HG03442 (cell line): ENCODE measurements around the gene PKP2.
A peak's percentile ranks its signal among the peaks of the same experiment; 100 is the strongest.

ENCODE experiments used
- ATAC-seq: cut with Tn5 transposase; IDR thresholded peaks from one replicate; pipeline ENCODE4 v1.9.1; 2021; ENCODE audit warnings: mild to moderate bottlenecking, moderate library complexity; ENCODE audit not compliant: unreplicated experiment

Gene PKP2

GRCh38 chr12:32896432-32897280 is at the start of gene PKP2:
Gene PKP2, minus strand, starts transcription at chr12:32896777. Its CDS starts 46 bp downstream, at chr12:32896731.
- peak; percentile 58 for ATAC-seq

- ATAC-seq: no peak
Observed at GRCh38 chr12:32944195-32944594, 47.6 kb upstream of the PKP2 start.

DNA sequence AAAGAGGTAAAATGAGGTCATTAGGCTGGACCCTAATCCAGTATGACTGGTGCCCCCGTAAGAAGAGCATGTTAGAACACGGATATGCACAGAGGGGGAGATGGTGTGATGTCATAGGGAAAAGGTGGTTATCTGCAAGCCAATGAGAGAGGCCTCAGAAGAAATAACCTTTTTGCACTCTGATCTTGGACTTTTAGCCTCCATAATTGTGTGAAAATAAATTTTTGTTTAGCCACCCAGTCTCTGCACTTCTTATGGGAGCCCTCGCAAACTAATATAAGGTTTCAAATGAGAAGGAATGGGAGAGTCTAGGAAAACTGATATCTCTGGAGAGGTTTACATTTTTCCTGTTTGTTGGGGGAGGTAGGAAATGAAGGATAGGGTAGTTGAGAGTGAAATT is 43.2 kb upstream of the PKP2 start:
- no peak for ATAC-seq

DNA sequence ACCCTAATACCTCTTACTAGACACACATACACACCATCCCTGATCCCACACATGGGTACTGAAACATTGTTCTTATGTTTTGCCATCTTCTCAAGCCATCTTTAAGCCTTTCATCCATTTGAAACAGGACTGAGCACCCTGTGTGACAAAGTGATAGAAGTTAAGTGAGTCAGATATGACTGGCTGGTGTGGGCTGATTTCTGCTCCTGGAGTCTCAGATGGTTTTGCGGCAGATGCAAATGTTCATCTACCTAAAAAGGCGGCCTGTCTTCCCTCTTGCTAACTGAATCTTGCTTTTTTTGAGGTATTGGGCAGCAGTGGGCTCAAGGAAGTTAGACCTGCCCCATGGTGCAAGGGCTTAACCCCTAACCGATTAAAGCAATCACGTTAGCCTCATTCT is 30.4 kb upstream of the PKP2 start:
- no peak for ATAC-seq

- ATAC-seq: no peak
Observed at GRCh38 chr12:32926356-32926755, 29.8 kb upstream of the PKP2 start.

GRCh38 chr12:32922546-32923297 is 26.1 kb upstream of the PKP2 start:
- no peak for ATAC-seq

DNA sequence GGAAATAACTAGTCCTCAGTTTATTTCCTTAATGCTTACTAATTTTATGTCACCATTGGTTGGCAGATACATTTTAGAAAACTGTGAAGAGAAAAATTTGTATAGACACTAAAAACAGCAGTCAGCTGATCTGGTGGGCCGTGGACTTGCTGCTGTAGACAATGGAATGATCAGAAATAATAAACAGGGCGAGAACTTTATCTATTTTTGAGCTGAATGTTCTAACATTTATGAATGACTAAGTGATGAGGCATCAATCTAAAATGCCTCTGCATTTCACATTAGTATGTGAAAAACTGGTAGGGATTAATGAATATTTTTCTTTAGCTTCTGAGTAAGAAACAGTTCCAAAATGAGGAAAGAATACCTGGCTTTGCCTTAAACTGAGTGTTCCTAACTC is 24.8 kb upstream of the PKP2 start:
- no peak for ATAC-seq

DNA sequence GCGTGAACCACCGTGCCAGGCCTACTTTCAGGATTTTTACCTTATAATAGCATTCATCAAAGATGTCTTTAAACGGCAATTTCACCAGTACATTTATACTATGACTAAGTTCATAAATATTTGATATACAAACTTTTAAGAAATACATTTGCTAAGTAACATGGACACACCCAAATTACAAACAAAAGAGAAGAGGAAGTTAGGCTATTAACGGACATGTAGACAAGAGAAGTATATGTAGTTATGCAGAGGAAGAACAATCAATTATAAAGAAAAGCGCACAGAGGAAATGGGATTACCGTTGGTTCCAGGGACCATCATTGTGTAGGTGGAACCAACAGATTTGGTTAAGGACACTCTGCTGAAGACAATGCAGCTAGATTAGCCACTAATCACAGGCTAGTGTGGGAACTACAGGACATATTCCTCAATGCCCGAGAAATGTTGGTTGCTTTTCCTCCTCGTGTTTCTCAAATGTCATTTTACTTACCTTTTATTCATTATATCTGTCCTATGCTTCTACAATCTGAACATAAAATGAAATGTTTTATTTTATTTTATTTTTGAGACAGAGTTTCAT is 24.0 kb upstream of the PKP2 start:
- ATAC-seq: no peak

GRCh38 chr12:32918890-32919801 is 22.6 kb upstream of the PKP2 start:
- ATAC-seq: no peak

- no peak for ATAC-seq
Observed at GRCh38 chr12:32917094-32917611, 20.6 kb upstream of the PKP2 start.

DNA sequence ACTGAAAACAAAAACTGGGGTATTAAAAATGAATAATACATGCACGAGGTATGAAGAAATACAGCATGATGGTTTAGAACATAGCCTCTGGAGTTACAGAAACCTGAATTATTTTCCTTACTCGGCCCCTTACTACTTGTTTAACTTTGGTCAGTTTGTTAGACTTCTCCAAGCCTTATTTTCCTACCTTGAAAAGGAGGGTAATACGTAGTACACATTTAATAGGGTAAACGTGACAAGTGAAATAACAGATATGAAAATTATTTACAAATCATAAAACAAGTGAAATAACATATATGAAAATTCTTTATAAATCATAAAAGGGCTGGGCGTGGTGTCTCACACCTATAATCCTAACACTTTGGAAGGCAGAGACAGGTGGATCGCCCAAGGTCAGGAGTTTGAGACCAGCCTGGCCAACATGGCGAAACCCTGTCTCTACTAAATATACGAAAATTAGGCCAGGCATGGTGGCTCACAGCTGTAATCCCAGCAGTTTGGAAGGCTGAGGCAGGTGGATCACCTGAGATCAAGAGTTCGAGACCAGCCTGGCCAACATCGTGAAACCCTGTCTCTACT is 11.4 kb upstream of the PKP2 start:
- no peak for ATAC-seq

DNA sequence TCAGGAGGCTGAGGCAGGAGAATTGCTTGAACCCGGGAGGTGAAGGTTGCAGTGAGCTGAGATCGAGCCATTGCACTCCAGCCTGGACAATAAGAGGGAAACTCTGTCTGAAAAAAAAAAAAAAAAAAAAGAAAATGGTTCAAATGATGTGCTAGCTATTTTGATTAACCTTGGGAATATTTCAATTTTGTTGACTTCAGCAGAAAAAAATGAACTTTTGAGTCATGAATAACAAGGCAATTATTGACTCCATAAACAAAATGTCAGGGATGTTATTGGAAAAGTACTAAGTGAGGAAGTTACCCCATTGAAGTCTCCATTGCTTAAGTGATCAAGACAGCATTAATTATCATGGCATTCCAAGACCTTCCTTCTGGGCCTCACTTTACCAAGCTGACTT is 10.6 kb upstream of the PKP2 start:
- ATAC-seq: no peak

DNA sequence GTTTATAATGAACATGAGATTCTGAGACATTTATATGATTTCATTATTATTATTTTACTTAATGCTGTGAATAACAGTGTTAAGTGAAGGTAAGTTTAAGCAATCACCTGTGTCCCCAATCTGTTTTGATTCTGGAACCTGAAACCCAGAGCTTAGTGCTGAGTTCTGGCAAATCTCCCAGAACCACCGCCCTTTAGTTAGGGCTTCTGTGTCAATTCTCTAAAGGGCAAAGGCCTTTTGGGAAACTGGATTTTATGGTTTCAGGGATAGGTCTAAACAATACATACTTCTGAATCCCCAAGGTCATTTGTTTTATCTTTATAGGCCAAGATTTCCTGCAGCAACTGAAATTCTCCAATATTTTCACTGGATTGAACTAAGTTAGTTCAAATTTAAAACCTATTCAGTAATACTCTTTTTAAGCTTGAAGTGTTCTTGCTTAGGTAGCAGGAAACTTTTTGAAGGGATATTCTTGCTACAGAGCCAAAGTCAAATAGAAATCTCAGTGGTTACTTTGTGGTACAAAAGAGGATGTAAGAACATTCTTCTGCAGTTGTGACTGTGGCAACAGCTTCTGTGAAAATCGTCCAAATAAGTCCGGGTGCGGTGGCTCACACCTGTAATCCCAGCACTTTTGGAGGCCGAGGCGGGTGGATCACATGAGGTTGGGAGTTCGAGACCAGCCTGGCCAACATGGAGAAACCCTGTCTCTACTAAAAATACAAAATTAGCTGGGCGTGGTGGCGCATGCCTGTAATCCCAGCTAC is 10.0 kb upstream of the PKP2 start:
- peak; percentile 99 for ATAC-seq

GRCh38 chr12:32903763-32904162 is 7.2 kb upstream of the PKP2 start:
- ATAC-seq: no peak

- no peak for ATAC-seq
Observed at GRCh38 chr12:32903318-32903717, 6.7 kb upstream of the PKP2 start.

- no peak for ATAC-seq
Observed at GRCh38 chr12:32902287-32902997, 5.9 kb upstream of the PKP2 start.

DNA sequence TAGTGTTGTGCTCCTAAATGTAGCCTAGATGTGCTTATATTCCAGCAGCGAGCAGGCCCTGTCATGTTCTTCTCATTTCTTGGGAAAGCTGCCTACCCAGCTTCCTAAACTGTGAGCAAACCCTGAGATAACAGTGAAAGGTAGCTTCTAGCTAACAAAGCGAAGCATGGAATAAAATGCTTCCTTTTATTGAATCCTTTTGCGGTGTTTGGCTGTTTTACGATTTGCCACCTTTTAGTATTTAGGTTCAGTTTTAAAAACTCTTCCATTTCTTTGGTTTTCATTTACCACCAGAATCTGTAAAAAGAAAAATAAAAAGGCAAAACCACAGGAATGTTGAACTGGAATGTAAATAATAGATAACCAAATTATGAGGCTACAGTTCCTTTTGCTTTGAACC is 5.0 kb upstream of the PKP2 start:
- no peak for ATAC-seq

- no peak for ATAC-seq
Observed at GRCh38 chr12:32897687-32898573, 1.4 kb upstream of the PKP2 start.
